ENCODE data around the gene MCC. TPM values are rescaled to one million over a fixed set of nuclear protein-coding genes. Genes with fewer than 3 reads are reported as not detected.

MCC gene
- total RNA-seq, 1 experiment from 2014 or later: 23.5 TPM

DNA sequence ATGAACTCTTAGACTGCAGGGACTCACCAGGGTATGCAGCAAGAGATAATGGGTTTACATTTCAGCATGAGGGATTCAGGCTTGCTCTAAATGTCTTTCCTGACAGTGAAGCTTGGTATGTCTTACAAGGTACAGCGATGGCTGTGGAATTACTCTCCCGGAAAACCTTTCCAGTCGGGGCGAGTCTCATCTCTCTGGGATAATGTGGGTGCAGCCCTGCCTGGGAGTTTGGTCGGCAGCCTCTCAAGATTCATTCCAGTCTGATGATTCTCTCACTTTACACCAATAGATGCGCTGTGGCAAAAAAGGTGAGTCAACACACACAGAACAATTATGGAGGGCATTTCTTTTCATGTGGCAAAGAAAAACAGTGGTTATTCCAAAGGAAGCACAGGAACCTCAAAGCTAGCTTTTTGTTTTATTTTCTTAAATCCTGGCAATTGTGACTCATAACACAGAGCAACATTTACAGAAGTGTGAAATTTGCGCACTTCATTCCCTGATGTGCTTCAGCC lies 321.3 kb downstream of the MCC start:
- TF ChIP-seq, protein P1, sequence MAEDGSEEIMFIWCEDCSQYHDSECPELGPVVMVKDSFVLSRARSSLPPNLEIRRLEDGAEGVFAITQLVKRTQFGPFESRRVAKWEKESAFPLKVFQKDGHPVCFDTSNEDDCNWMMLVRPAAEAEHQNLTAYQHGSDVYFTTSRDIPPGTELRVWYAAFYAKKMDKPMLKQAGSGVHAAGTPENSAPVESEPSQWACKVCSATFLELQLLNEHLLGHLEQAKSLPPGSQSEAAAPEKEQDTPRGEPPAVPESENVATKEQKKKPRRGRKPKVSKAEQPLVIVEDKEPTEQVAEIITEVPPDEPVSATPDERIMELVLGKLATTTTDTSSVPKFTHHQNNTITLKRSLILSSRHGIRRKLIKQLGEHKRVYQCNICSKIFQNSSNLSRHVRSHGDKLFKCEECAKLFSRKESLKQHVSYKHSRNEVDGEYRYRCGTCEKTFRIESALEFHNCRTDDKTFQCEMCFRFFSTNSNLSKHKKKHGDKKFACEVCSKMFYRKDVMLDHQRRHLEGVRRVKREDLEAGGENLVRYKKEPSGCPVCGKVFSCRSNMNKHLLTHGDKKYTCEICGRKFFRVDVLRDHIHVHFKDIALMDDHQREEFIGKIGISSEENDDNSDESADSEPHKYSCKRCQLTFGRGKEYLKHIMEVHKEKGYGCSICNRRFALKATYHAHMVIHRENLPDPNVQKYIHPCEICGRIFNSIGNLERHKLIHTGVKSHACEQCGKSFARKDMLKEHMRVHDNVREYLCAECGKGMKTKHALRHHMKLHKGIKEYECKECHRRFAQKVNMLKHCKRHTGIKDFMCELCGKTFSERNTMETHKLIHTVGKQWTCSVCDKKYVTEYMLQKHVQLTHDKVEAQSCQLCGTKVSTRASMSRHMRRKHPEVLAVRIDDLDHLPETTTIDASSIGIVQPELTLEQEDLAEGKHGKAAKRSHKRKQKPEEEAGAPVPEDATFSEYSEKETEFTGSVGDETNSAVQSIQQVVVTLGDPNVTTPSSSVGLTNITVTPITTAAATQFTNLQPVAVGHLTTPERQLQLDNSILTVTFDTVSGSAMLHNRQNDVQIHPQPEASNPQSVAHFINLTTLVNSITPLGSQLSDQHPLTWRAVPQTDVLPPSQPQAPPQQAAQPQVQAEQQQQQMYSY (CRISPR knock-in tag; IDR thresholded peaks at IDR 0.05): no peak
- TF ChIP-seq, protein P2, sequence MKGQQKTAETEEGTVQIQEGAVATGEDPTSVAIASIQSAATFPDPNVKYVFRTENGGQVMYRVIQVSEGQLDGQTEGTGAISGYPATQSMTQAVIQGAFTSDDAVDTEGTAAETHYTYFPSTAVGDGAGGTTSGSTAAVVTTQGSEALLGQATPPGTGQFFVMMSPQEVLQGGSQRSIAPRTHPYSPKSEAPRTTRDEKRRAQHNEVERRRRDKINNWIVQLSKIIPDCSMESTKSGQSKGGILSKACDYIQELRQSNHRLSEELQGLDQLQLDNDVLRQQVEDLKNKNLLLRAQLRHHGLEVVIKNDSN (CRISPR knock-in tag; IDR thresholded peaks at IDR 0.05): no peak
- TF ChIP-seq, protein P3, sequence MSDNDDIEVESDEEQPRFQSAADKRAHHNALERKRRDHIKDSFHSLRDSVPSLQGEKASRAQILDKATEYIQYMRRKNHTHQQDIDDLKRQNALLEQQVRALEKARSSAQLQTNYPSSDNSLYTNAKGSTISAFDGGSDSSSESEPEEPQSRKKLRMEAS (CRISPR knock-in tag; IDR thresholded peaks at IDR 0.05): no peak
- TF ChIP-seq ZNF396 (CRISPR knock-in tag; IDR thresholded peaks at IDR 0.05; ENCODE audit: borderline replicate concordance): no peak
- TF ChIP-seq, protein P4, sequence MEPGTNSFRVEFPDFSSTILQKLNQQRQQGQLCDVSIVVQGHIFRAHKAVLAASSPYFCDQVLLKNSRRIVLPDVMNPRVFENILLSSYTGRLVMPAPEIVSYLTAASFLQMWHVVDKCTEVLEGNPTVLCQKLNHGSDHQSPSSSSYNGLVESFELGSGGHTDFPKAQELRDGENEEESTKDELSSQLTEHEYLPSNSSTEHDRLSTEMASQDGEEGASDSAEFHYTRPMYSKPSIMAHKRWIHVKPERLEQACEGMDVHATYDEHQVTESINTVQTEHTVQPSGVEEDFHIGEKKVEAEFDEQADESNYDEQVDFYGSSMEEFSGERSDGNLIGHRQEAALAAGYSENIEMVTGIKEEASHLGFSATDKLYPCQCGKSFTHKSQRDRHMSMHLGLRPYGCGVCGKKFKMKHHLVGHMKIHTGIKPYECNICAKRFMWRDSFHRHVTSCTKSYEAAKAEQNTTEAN (CRISPR knock-in tag; IDR thresholded peaks at IDR 0.05): no peak
- TF ChIP-seq EMX1 (CRISPR knock-in tag; IDR thresholded peaks at IDR 0.05): no peak
- no peak for TF ChIP-seq ZNF416 (CRISPR knock-in tag; IDR thresholded peaks at IDR 0.05)
- no peak for TF ChIP-seq FOXP1 (CRISPR knock-in tag; IDR thresholded peaks at IDR 0.05; ENCODE audit: borderline replicate concordance)
- TF ChIP-seq NR3C1 (CRISPR knock-in tag; conservative IDR thresholded peaks at IDR 0.05; ENCODE audit: low read depth): no peak
- TF ChIP-seq, protein P5, sequence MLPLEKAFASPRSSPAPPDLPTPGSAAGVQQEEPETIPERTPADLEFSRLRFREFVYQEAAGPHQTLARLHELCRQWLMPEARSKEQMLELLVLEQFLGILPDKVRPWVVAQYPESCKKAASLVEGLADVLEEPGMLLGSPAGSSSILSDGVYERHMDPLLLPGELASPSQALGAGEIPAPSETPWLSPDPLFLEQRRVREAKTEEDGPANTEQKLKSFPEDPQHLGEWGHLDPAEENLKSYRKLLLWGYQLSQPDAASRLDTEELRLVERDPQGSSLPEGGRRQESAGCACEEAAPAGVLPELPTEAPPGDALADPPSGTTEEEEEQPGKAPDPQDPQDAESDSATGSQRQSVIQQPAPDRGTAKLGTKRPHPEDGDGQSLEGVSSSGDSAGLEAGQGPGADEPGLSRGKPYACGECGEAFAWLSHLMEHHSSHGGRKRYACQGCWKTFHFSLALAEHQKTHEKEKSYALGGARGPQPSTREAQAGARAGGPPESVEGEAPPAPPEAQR (CRISPR knock-in tag; IDR thresholded peaks at IDR 0.05): no peak
- no peak for TF ChIP-seq JAZF1 (CRISPR knock-in tag; IDR thresholded peaks at IDR 0.05)
- TF ChIP-seq ZNF423 (CRISPR knock-in tag; IDR thresholded peaks at IDR 0.05): no peak
- TF ChIP-seq IRF2 (CRISPR knock-in tag; IDR thresholded peaks at IDR 0.05; ENCODE audit: borderline replicate concordance, low read depth): no peak
- TF ChIP-seq MXD4 (CRISPR knock-in tag; IDR thresholded peaks at IDR 0.05; ENCODE audit: borderline replicate concordance): no peak
- Mint-ChIP-seq H3K27ac (peak overlapping the region; percentile 92), H3K27me3 (ENCODE audit: low read depth) (no peaks in the 10 kb centered on the region), H3K4me3 (no peak overlapping the region), H3K4me1 (peaks cover 64% of the 10 kb centered on the region), H3K9me3 (no peaks in the 10 kb centered on the region), H3K36me3 (no peaks in the 10 kb centered on the region)
- CTCF ChIA-PET: no interaction called here
- 0 out of 2 replicates have a peak, but pooled peaks have one; percentile 13 for ATAC-seq
- POLR2A ChIA-PET: interaction anchor here (0.7 kb wide), 1 partner anchor 9 kb away, joined by 3 read pairs; no protein-coding TSS in a partner anchor
- DNase-seq (ENCODE audit: low spot score): no peak

DNA sequence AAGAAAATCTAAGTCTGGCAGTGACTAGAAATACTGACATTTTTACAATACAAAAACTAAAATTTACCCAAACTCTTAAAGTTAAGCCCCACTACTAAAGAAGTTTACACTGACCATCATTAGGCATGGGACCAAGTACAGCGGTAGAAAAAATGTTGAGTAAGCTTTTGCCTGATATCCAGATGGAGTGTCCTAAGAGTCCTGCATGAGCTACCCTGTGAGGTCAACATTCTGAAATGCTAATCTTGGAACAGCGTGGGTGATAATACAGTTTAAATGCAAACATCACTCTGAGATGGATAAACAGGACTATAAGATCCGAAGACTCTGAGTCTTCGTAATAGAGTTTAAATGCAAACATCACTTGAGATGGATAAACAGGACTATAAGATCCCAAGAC lies 322.0 kb downstream of the MCC start:
- Mint-ChIP-seq H3K36me3 (no peaks in the 10 kb centered on the region), H3K27ac (no peak overlapping the region), H3K9me3 (no peaks in the 10 kb centered on the region), H3K4me3 (no peak overlapping the region), H3K27me3 (ENCODE audit: low read depth) (no peaks in the 10 kb centered on the region), H3K4me1 (peaks cover 70% of the 10 kb centered on the region)
- POLR2A ChIA-PET: interaction anchor here (1.1 kb wide), 1 partner anchor 348 kb away, joined by 3 read pairs; the partner anchor contains the start of gene YTHDC2
- no peak for DNase-seq (ENCODE audit: low spot score)
- TF ChIP-seq, protein P3 (CRISPR knock-in tag; IDR thresholded peaks at IDR 0.05): no peak
- TF ChIP-seq PRRX2 (CRISPR knock-in tag; IDR thresholded peaks at IDR 0.05): no peak
- TF ChIP-seq, protein P6, sequence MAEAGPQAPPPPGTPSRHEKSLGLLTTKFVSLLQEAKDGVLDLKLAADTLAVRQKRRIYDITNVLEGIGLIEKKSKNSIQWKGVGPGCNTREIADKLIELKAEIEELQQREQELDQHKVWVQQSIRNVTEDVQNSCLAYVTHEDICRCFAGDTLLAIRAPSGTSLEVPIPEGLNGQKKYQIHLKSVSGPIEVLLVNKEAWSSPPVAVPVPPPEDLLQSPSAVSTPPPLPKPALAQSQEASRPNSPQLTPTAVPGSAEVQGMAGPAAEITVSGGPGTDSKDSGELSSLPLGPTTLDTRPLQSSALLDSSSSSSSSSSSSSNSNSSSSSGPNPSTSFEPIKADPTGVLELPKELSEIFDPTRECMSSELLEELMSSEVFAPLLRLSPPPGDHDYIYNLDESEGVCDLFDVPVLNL (CRISPR knock-in tag; IDR thresholded peaks at IDR 0.05; ENCODE audit: borderline replicate concordance, low read depth): no peak
- TF ChIP-seq, protein P7, sequence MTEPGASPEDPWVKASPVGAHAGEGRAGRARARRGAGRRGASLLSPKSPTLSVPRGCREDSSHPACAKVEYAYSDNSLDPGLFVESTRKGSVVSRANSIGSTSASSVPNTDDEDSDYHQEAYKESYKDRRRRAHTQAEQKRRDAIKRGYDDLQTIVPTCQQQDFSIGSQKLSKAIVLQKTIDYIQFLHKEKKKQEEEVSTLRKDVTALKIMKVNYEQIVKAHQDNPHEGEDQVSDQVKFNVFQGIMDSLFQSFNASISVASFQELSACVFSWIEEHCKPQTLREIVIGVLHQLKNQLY (CRISPR knock-in tag; IDR thresholded peaks at IDR 0.05): no peak
- TF ChIP-seq, protein P8, sequence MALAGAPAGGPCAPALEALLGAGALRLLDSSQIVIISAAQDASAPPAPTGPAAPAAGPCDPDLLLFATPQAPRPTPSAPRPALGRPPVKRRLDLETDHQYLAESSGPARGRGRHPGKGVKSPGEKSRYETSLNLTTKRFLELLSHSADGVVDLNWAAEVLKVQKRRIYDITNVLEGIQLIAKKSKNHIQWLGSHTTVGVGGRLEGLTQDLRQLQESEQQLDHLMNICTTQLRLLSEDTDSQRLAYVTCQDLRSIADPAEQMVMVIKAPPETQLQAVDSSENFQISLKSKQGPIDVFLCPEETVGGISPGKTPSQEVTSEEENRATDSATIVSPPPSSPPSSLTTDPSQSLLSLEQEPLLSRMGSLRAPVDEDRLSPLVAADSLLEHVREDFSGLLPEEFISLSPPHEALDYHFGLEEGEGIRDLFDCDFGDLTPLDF (CRISPR knock-in tag; IDR thresholded peaks at IDR 0.05): no peak
- no peak for ATAC-seq
- CTCF ChIA-PET: no interaction called here
